B cell (primary cell): ENCODE measurements around the gene AMT.

ENCODE experiments used
- CTCF ChIP-seq: fragments of 200-600 bp; IDR thresholded peaks from one replicate; pipeline ENCODE4 v1.8.0; 2022; ENCODE audit warnings: antibody characterized with exemption, mild to moderate bottlenecking
- EZH2 ChIP-seq: IDR thresholded peaks from 2 replicates; pipeline ENCODE4 v1.6.1; 2012; ENCODE audit warnings: borderline replicate concordance, low read depth, mild to moderate bottlenecking, moderate library complexity, low read length; ENCODE audit not compliant: insufficient read depth, poor library complexity, severe bottlenecking

- TF ChIP-seq CTCF (no peak), EZH2 (no peak)
Measured at GRCh38 chr3:49410846-49411534, 11.3 kb downstream of the AMT start.
